Erythroblast (primary cell): Measurements from ENCODE around the gene CTCF.

Experiments used
- DNase-seq, 2 experiments: peaks; one replicate each; lab custom pipeline; 2025; lab: John Stamatoyannopoulos, UW
- GATA1 ChIP-seq: IDR thresholded peaks from 2 replicates; pipeline ENCODE4 v1.6.1; 2011; ENCODE audit warnings: low read depth, mild to moderate bottlenecking, control low read depth, low read length, moderate library complexity
- POLR2A ChIP-seq: IDR thresholded peaks from 2 replicates; pipeline ENCODE4 v1.6.1; 2011; ENCODE audit warnings: mild to moderate bottlenecking, low read length

CTCF gene

DNA sequence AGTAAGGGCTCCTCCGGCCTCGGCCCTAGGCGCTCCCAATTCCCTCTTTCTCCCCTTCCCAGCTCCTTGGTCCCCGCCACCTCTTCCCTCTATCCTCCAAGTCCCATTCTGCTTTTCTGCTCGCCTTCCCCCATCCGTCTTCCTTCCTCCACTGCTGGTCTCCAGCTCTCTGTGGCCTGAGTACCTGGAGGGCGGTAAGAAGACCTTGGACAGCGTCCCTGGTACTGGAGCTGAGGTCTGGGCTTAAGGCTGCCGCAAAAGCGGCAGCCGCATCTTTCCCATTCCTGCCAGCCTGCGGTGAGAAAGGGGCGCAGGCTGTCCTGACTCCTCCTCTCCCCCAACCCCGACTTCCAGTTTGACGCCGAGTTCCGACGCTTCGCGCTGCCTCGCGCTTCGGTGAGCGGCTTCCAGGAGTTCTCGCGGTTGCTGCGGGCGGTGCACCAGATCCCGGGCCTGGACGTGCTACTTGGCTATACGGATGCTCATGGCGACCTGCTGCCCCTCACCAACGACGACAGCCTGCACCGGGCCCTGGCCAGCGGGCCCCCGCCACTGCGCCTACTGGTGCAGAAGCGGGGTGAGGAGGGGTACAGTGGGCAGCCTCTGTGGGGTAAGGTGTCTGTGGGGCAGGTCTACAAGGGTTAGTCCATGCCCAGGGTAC is 98.9 kb downstream of the CTCF start:
- peak; percentile 62 to 69 for DNase-seq

DNA sequence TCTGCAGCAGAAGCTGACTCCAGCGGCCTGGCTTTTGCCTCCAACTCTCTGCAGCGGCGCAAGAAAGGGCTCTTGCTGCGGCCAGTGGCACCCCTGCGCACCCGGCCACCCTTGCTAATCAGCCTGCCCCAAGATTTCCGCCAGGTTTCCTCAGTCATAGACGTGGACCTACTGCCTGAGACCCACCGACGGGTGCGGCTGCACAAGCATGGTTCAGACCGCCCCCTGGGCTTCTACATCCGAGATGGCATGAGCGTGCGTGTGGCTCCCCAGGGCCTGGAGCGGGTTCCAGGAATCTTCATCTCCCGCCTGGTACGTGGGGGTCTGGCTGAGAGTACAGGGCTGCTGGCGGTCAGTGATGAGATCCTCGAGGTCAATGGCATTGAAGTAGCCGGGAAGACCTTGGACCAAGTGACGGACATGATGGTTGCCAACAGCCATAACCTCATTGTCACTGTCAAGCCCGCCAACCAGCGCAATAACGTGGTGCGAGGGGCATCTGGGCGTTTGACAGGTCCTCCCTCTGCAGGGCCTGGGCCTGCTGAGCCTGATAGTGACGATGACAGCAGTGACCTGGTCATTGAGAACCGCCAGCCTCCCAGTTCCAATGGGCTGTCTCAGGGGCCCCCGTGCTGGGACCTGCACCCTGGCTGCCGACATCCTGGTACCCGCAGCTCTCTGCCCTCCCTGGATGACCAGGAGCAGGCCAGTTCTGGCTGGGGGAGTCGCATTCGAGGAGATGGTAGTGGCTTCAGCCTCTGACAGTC is 99.7 kb downstream of the CTCF start:
- no peak for TF ChIP-seq GATA1
- TF ChIP-seq POLR2A: no peak
- no peak for DNase-seq

More for the DNA sequence above, 98.9 kb downstream of the CTCF start:
- no peak for TF ChIP-seq GATA1
- TF ChIP-seq POLR2A: no peak

DNA sequence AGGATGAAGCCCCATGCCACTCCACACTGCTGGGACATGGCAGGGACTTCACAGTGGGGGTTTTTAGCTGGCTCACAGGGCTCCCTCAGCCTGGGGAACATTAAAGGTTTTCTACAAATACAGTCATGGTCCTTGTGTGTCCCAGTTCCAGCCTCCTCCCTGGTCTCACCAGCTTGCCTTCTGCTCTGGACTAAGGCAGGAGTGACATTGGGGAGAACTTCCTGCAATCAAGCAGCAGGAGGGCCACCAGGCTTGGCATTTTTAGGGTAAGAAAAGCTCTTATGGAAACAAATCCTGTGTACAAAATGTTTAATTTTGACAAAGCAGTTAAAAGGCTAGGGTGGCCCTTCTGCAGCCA is 100.3 kb downstream of the CTCF start:
- TF ChIP-seq POLR2A (no peak), GATA1 (no peak)

DNA sequence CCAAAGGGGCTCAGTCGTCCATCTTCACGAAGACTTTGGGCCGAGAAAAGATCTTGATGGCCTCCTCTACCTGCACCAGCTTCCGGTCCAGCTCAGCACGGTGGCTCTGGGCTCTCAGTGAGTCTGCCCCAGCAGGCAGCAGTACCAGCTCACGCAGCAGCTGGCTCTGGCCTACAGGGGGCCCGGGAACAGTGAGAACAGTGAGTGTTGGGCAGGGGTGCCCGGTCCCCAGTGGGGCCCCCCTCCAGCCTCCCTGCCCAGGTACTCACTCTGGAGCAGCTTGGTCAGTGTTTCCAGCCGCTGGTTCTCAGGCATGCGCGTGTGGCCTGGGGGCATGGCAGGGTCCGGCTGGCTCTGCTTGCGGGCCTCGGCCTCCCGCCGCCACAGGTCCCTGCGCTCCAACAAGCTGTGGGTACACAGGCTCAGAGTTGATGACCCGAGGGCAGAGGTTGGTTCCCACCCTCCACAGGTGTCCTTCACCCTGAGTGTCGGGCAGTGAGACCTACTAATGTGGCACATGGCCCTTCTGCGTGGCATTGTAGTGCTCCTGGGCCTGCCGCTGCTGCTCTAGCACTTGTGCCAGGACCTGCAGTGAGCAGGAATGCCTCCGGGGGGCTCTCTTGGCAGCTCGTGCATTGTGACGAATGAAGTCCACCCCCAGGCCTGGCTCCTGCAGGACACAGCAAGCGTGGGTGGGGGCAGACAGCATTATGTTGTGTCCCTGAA is 101.0 kb downstream of the CTCF start:
- peak; percentile 41 to 42 for DNase-seq

More for the DNA sequence above, 100.3 kb downstream of the CTCF start:
- DNase-seq: no peak

DNA sequence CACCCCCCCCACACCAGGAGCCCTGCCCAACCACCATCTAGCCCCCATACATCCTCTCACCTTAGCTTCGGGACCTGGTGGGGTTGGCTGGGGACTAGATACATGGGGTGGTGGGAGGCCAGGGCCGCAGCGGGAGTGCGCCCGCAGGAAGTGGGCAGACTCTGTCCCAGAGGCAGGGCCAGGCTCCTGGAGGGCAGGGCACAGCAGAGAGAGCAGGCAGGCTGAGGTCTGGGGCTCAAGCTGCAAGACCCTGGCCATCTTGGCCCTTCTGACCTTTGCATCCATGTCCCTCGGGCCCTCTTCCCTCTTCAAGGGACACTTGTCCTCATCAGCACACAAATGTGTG is 101.5 kb downstream of the CTCF start:
- TF ChIP-seq POLR2A: no peak
- no peak for TF ChIP-seq GATA1
- DNase-seq: no peak

More for the DNA sequence above, 101.0 kb downstream of the CTCF start:
- TF ChIP-seq POLR2A (no peak), GATA1 (no peak)

DNA sequence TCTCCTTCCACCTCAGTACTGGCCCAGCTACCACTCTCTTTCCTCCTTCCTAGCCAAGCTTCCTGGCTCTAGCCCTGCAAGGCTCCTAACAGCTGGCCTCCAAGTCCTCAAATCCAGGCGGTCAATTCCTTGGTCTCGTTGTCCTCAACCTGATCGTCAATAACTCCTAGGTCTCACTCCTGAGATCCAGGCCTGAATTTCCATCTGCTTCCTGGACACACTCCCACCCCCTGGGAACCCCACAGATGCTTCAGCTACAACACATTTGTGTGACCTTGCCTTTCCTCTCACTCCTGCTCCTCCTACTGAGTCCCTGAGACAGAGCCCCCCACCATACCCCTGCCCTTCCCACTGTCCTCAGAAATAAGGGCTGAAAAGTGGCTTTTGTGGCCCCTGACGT is 101.9 kb downstream of the CTCF start:
- no peak for DNase-seq
- TF ChIP-seq POLR2A (no peak), GATA1 (no peak)

DNA sequence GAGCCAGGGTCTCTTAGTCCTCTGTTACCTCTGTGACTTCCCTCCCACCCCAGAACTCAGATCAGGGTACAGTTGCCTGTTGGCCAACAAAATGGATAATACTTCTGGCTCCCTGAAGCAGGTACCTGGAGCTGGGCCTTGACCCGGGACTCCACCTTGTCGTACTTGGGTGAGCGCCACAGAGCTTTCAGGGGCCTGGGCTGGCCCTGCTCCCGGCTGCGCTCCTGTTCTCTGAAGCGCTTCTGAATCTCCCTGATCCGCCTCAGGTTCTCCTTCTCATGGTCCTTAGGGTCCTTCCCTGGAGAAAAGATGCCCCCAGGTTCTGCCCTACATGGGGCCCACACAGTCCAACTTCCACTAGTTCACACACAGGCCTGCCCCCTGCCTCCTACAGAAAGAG is 102.5 kb downstream of the CTCF start:
- no peak for TF ChIP-seq GATA1
- no peak for TF ChIP-seq POLR2A
- DNase-seq: no peak

DNA sequence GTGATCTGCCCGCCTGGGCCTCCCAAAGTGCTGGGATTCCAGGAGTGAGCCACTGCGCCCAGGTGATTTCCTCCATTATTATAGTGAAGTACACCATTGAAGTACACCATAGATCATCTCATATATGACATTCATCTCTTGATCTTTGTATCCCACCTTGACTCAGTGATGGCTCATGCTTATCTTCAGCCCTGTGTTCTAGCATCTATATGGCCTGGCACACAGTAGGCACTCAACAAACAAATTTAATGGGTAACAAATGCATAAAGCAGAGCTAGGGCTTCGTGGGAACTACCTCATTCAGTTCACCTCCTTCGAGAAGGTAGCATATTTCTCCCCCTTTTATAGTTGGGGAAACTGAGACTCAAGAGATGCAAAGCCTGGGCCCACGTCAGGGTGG is 103.3 kb downstream of the CTCF start:
- no peak for TF ChIP-seq GATA1
- TF ChIP-seq POLR2A: no peak
- no peak for DNase-seq

DNA sequence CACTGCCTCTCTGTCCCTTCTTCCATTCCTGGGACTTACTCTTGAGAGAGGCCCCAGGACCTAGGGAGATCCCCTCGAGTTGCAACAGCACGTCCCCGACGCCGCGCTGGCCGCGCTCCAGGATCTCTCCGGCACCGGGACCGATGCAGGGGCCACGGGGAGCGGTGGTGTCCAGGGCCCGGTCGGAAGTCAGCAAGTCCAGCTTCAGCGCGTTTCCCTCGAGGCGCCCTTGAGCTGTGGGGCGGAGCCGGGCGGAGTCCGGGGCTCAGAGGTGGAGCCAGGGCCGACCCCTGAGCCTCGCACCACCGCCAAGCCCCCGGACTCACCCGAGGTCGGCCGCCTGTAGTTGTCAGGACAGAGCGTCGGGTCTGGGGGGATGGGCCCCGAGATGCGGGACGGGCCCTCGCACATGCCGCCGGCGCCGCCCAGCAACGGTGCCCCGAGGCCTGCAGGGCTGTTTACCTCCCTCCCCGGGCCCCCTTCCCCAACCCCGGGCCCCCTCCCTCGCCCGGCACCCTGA is 103.8 kb downstream of the CTCF start:
- peak; percentile 50 to 64 for DNase-seq
- TF ChIP-seq POLR2A (no peak), GATA1 (no peak)

DNA sequence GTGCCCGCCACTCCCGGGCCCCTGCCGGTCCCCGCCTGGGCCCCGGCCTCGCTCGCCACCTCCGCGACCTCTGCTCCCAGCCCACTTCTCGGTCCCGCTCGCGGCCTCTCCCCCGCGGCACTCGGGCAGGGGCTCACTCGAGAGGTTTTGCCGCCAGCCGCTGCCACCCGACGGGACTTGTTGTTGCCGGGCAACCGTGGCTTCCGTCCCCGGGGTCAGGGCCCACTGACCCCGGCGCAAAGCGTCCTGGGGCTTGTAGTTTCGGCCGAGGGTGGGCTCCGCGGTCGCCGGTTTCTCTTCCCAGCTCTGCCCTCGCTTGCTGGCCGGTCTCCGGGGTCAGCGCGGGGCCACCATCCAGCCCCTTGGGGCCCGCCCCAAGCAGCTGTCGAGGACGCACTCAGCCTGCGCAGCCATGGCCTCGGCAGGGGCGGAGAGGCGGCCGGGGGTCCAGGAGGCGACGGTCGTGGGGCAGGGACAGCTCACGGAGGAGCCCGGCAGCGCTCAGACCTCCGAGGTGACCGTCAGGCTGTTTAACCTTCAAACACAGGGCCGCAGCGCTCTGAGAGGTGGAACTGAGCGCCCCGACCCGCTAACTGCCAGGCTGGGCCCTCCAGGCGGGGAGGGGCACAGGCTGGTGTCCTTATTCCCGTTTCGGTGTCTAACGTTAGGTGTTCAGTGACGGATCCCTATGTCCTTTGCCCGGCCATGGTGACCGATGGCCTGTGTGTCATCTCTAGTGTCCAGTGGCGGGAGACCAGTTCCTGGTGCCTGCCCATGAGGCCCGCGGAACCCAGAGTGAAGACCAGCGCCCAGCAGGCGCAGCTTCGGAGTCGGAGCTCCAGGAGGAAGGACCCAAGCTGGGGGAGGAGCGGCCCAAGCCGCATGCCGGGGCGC is 104.5 kb downstream of the CTCF start, which contains the start of the genes C16orf86 and ENKD1:
C16orf86 (plus strand) TSS at position 256 of the 894 bp plus-strand sequence; CDS start at position 413, 157 bp downstream.
ENKD1 (minus strand) TSS at position 192 of the 894 bp plus-strand sequence. CDS start 308 bp downstream, outside the sequence.
- TF ChIP-seq POLR2A (no peak), GATA1 (no peak)
- peak; percentile 82 to 86 for DNase-seq

DNA sequence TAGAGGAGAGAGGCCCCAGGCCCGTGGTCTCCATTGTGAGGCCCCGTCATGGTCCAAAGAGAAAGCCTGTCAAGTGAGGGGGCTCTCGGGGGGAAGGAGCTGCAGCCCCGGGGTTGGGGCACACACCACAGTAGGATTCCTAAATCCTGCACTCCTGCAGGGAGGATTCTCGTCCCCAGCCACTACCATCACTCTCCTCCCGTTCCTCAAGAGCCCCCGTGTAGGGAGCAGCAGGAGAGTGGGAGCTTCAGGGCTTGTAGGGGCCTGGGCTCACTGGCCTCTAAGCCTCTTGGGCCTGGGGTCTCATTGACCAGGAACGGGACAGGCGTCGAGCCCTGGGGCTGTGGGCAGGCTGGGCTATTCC is 105.1 kb downstream of the CTCF start:
- no peak for DNase-seq

DNA sequence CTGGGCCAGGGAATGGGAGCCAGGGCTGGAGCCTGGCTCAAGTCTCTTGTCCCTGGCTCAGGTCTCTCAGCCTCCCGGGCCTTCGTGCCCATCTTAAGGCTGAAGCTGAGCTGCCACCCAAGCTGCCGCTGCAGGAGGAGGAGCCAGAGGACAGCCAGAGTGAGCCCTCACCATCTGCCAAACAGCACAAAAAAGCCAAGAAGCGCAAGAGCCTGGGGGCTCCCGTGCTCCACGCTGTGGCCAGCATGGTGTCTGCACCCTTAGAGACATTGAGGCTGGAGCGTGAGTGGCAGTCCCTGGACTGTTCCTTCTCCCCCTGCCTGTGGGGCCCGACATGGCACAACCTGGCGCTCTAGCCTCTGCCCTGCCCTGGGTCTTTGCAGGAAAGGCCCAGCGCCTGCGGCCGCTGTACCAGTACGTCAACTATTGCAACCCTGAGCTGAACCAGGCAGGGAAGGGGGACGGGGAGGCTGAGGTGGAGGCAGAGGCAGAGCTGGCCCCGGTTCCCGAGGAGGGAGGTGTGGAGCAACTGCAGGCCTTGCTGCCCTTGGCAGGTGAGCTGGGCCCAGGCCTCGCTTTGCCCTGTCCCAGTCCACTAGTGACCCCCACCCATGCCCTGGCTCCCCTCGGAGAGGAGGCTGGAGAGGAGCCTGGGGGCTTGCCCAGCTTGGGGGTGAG is 105.6 kb downstream of the CTCF start:
- peak; percentile 92 for DNase-seq
- TF ChIP-seq GATA1: no peak
- TF ChIP-seq POLR2A: peak; percentile 41

More for the DNA sequence above, 105.1 kb downstream of the CTCF start:
- TF ChIP-seq POLR2A (no peak), GATA1 (no peak)
